Panc1 (cell line): Measurements from ENCODE around the gene PCDHA9. TPM values are rescaled to one million over a fixed set of nuclear protein-coding genes. Genes with fewer than 3 reads are reported as not detected.
"Not testable (repeated sequence)": the region's sequence is repeated elsewhere in the genome, so short reads cannot be mapped to it uniquely, and the experiment has no call there.

Experiments used
- ATAC-seq: fragments of 200-7000 bp; cut with Tn5 transposase; 2 replicates; pipeline ENCODE4 v1.9.1; 2020; ENCODE audit warnings: mild to moderate bottlenecking, moderate library complexity
- Bru-seq: library from RNA; stranded (reverse); fragments of 400-500 nt; gene quantifications from one replicate; lab custom pipeline; 2021; lab: Mats Ljungman, UMichigan
- BruChase-seq, 2 experiments: library from RNA; stranded (reverse); fragments of 400-500 nt; gene quantifications; one replicate each; lab custom pipeline; 2021; lab: Mats Ljungman, UMichigan
- BruUV-seq: library from RNA; stranded (reverse); fragments of 400-500 nt; replicated peaks from 2 replicates; lab custom pipeline; 2021; lab: Mats Ljungman, UMichigan
- CTCF ChIA-PET: fragments of 300-600 bp; sonication (Branson Sonifier 250); formaldehyde crosslinking; loops from one replicate; lab custom pipeline; 2022; ENCODE audit warnings: antibody characterized with exemption; lab: Charles Lee
- POLR2A ChIA-PET: fragments of 300-600 bp; sonication (Branson Sonifier 250); formaldehyde crosslinking; loops from one replicate; lab custom pipeline; 2022; ENCODE audit warnings: antibody characterized with exemption; lab: Charles Lee
- DNase-seq: peaks from one replicate; pipeline ENCODE4 v3.0.0-alpha.2; 2010; ENCODE audit warnings: low read depth, low spot score
- H3K27ac ChIP-seq: 2 replicates; pipeline ENCODE4 v1.5.1; 2011; ENCODE audit warnings: mild to moderate bottlenecking, low read length, inconsistent platforms
- H3K27me3 ChIP-seq: fragments of 200-500 bp; sonication (Bioruptor generic); 2 replicates; pipeline ENCODE4 v1.6.0; 2014; ENCODE audit warnings: low read length, inconsistent platforms; ENCODE audit not compliant: control insufficient read depth, insufficient read depth
- H3K36me3 ChIP-seq: fragments of 200-500 bp; sonication (Bioruptor generic); 2 replicates; pipeline ENCODE4 v1.5.1; 2014; ENCODE audit warnings: inconsistent platforms, mild to moderate bottlenecking, low read length, moderate library complexity; ENCODE audit not compliant: control insufficient read depth, insufficient read depth
- H3K4me1 ChIP-seq: 2 replicates; pipeline ENCODE4 v1.5.1; 2011; ENCODE audit warnings: inconsistent platforms, mild to moderate bottlenecking, low read length, moderate library complexity; ENCODE audit not compliant: control insufficient read depth, insufficient read depth
- H3K4me3 ChIP-seq, 2 experiments: 2 replicates each; pipeline ENCODE4 v1.5.1; 2011 to 2012; ENCODE audit warnings: low read depth in 2 of 2, low read length in 2 of 2, mild to moderate bottlenecking in 2 of 2, inconsistent platforms in 1 of 2, moderate library complexity in 1 of 2
- H3K9me3 ChIP-seq: fragments of 200-500 bp; sonication (Bioruptor generic); 2 replicates; pipeline ENCODE4 v1.5.1; 2014; ENCODE audit warnings: low read depth, mild to moderate bottlenecking, inconsistent platforms, low read length, moderate library complexity; ENCODE audit not compliant: control insufficient read depth, insufficient read depth
- CTCF ChIP-seq: fragments of 450-650 bp; IDR thresholded peaks from 2 replicates; pipeline ENCODE4 v1.5.1; 2017; ENCODE audit warnings: mild to moderate bottlenecking
- POLR2AphosphoS5 ChIP-seq: IDR thresholded peaks from 2 replicates; pipeline ENCODE4 v1.6.1; 2012; ENCODE audit warnings: mild to moderate bottlenecking, low read depth, low read length, moderate library complexity
- SIN3A ChIP-seq: IDR thresholded peaks from 2 replicates; pipeline ENCODE4 v1.6.1; 2012; ENCODE audit warnings: low read depth, mild to moderate bottlenecking, low read length, moderate library complexity, borderline replicate concordance; ENCODE audit not compliant: insufficient read depth
- TCF7L2 ChIP-seq: IDR thresholded peaks from 2 replicates; pipeline ENCODE4 v1.6.1; 2011; ENCODE audit warnings: mild to moderate bottlenecking, low read depth, low read length, inconsistent platforms
- in situ Hi-C: cut with HindIII; loops from 2 replicates; pipeline ENCODE4 v1.10.0; 2016; ENCODE audit warnings: low sequenced_read_pairs, low pct_unique_long_range_greater_than_20kb
- intact Hi-C: fragments of 100-400 bp; cut with micrococcal nuclease; formaldehyde crosslinking; loops from one replicate; pipeline ENCODE4 v1.10.0; 2022; ENCODE audit not compliant: unreplicated experiment
- long read RNA-seq: library from polyadenylated mRNA; unstranded; transcript quantifications from one replicate; pipeline ENCODE4 v2.0.0, GENCODE V29; 2021; ENCODE audit not compliant: unreplicated experiment
- polyA plus RNA-seq: library from polyadenylated mRNA; unstranded; fragments of >200 nt; gene quantifications from one replicate; pipeline ENCODE4 v1.2.1, GENCODE V29; 2012; ENCODE audit warnings: missing spikeins; ENCODE audit not compliant: insufficient read length
- total RNA-seq: library from RNA; stranded (reverse); gene quantifications from one replicate; pipeline ENCODE4 v1.2.1, GENCODE V29; 2021; ENCODE audit not compliant: unreplicated experiment
- TF ChIP-seq, protein P1 (sequence below), 2 experiments: IDR thresholded peaks; 2 replicates each; pipeline ENCODE4 v1.6.1; 2011 to 2012; ENCODE audit warnings: low read depth in 2 of 2, control low read depth in 1 of 2, low read length in 1 of 2, mild to moderate bottlenecking in 1 of 2, moderate library complexity in 1 of 2; ENCODE audit not compliant: insufficient read depth in 1 of 2

PCDHA9 gene, protein sequence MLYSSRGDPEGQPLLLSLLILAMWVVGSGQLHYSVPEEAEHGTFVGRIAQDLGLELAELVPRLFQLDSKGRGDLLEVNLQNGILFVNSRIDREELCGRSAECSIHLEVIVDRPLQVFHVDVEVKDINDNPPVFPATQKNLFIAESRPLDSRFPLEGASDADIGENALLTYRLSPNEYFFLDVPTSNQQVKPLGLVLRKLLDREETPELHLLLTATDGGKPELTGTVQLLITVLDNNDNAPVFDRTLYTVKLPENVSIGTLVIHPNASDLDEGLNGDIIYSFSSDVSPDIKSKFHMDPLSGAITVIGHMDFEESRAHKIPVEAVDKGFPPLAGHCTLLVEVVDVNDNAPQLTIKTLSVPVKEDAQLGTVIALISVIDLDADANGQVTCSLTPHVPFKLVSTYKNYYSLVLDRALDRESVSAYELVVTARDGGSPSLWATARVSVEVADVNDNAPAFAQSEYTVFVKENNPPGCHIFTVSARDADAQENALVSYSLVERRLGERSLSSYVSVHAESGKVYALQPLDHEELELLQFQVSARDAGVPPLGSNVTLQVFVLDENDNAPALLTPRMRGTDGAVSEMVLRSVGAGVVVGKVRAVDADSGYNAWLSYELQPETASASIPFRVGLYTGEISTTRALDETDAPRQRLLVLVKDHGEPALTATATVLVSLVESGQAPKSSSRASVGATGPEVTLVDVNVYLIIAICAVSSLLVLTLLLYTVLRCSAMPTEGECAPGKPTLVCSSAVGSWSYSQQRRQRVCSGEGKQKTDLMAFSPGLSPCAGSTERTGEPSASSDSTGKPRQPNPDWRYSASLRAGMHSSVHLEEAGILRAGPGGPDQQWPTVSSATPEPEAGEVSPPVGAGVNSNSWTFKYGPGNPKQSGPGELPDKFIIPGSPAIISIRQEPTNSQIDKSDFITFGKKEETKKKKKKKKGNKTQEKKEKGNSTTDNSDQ
- total RNA-seq: 0.21 TPM
- not detected for polyA plus RNA-seq
- percentile 38 among the genes with signal in this experiment for Bru-seq, nascent RNA
- percentile 39 among the genes with signal in this experiment for BruChase-seq, experiment 1, labeled RNA remaining after a 2-hour chase
- BruChase-seq, experiment 2, labeled RNA remaining after a 6-hour chase: percentile 33 among the genes with signal in this experiment
- long read RNA-seq: 0 reads

- H3K4me3 ChIP-seq, H3K27me3 ChIP-seq, BruUV-seq, POLR2A ChIA-PET, H3K27ac ChIP-seq, H3K36me3 ChIP-seq, CTCF ChIA-PET, H3K9me3 ChIP-seq, ATAC-seq, intact Hi-C loops, in situ Hi-C loops, DNase-seq, H3K4me1 ChIP-seq: not testable (repeated sequence)
- TF ChIP-seq CTCF: 0 out of 2 replicates have a peak, but pooled peaks have one; percentile 13
Observed at GRCh38 chr5:140848139-140849102, at the start of gene PCDHA9. PCDHA9 (plus strand) TSS chr5:140848382; CDS start chr5:140848496, 114 bp downstream.

- intact Hi-C loops: no loop called here
- Histone ChIP-seq H3K9me3 (peaks cover 29% of the 10 kb centered on the region), H3K36me3 (no peaks in the 10 kb centered on the region), H3K27ac (no peak within 1 kb of the TSS), H3K4me1 (no peaks in the 10 kb centered on the region), H3K4me3 (no peak within 1 kb of the TSS), H3K27me3 (no peaks in the 10 kb centered on the region)
- no TSS peak for BruUV-seq
- ATAC-seq (no peak), DNase-seq (no peak)
- POLR2A ChIA-PET: no interaction called here
- no peak for TF ChIP-seq TCF7L2
- no peak; the same call in 1 of the 2 replicates for TF ChIP-seq CTCF
- TF ChIP-seq SIN3A: no peak
- no peak for TF ChIP-seq POLR2AphosphoS5
- TF ChIP-seq, protein P1, sequence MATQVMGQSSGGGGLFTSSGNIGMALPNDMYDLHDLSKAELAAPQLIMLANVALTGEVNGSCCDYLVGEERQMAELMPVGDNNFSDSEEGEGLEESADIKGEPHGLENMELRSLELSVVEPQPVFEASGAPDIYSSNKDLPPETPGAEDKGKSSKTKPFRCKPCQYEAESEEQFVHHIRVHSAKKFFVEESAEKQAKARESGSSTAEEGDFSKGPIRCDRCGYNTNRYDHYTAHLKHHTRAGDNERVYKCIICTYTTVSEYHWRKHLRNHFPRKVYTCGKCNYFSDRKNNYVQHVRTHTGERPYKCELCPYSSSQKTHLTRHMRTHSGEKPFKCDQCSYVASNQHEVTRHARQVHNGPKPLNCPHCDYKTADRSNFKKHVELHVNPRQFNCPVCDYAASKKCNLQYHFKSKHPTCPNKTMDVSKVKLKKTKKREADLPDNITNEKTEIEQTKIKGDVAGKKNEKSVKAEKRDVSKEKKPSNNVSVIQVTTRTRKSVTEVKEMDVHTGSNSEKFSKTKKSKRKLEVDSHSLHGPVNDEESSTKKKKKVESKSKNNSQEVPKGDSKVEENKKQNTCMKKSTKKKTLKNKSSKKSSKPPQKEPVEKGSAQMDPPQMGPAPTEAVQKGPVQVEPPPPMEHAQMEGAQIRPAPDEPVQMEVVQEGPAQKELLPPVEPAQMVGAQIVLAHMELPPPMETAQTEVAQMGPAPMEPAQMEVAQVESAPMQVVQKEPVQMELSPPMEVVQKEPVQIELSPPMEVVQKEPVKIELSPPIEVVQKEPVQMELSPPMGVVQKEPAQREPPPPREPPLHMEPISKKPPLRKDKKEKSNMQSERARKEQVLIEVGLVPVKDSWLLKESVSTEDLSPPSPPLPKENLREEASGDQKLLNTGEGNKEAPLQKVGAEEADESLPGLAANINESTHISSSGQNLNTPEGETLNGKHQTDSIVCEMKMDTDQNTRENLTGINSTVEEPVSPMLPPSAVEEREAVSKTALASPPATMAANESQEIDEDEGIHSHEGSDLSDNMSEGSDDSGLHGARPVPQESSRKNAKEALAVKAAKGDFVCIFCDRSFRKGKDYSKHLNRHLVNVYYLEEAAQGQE (IDR thresholded peaks at IDR 0.05; ENCODE audit: insufficient read depth in 1 of 2, low read depth in 2 of 2, low read length in 1 of 2): no peak
- in situ Hi-C loops: no loop called here
- CTCF ChIA-PET: no interaction called here
Observed at GRCh38 chr5:140800816-140801493, 47.2 kb upstream of the PCDHA9 start, which contains the start of gene PCDHA3. PCDHA3 (plus strand) TSS chr5:140801057.
